Lower leg skin (tissue), 3 donors: ENCODE data around the gene CRYL1.

Source experiments
- CTCF ChIP-seq, 3 donors: fragments of 450-650 bp; IDR thresholded peaks; one replicate each; pipeline ENCODE4 v1.5.1; 2016; ENCODE audit warnings: antibody characterized with exemption in 3 of 3, mild to moderate bottlenecking in 3 of 3, moderate library complexity in 2 of 3
- POLR2A ChIP-seq, 2 donors: fragments of 450-650 bp; IDR thresholded peaks; one replicate each; pipeline ENCODE4 v1.6.1; 2016 to 2017; ENCODE audit warnings: antibody characterized with exemption in 2 of 2, mild to moderate bottlenecking in 1 of 2, moderate library complexity in 1 of 2

GRCh38 chr13:20424949-20425348 is 100.7 kb downstream of the CRYL1 start:
- TF ChIP-seq CTCF (IDR thresholded peaks at IDR 0.05) (no peak), POLR2A (IDR thresholded peaks at IDR 0.05) (no peak)
